ENCODE measurements around the gene ITGAX. TPM values are rescaled to one million over a fixed set of nuclear protein-coding genes. Genes with fewer than 3 reads are reported as not detected.
"Not testable (repeated sequence)": the region's sequence is repeated elsewhere in the genome, so short reads cannot be mapped to it uniquely, and the experiment has no call there.

Gene ITGAX
- 1.2 and 1.6 TPM in 2 replicates for total RNA-seq (2014; rRNA removed; shearing (Covaris generic))
- polyA plus RNA-seq (2015; cell fraction: cytosol; rRNA removed): 1.4 and 3.8 TPM in 2 replicates
- polyA plus RNA-seq (2015; cell fraction: nucleus; rRNA removed): 4.7 and 9.9 TPM in 2 replicates

DNA sequence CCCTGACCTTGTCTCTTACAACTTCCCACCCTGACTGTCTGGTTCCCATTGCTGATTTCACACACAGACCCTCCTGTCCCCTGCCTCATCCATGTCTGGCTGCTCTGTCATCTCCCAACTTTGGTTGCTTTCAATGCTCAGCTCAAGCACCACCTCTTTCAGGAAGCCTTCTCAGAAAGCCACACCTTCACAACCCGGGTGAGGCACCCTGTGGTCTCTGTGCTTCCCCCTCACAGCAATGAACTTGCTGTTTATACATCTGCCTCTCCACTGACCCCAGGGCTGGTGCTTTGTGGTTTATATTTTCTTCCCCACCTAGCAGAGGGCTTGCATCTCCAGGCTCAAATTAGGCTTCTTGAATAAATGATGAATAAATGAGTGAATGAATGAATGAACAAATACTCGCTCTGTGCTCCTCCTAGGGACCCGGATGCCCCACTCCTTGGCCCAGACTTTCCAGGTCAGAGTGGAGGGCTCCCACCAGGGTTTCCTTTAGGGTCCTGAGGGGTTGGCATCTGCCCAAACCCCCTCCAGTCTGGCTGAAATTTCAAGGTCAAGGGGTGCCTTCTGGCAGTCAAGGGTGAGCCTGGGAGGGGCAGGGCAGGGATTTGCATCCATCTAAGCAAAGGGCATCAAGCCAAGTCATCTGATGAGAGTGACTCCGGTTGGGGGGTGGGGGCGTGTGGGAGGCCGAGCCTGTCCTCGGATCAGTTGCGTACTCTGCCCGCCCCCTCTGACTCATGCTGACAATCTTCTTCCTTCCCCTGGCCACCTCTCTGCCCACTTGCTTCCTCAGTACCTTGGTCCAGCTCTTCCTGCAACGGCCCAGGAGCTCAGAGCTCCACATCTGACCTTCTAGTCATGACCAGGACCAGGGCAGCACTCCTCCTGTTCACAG is at the start of gene ITGAX:
TSS of gene ITGAX (plus strand) at position 783 of the 898 bp plus-strand sequence. CDS start at position 862, 79 bp downstream.
- in situ Hi-C loops (cut with HindIII; ENCODE audit: low pct_unique_long_range_greater_than_20kb, low sequenced_read_pairs): no loop called here

DNA sequence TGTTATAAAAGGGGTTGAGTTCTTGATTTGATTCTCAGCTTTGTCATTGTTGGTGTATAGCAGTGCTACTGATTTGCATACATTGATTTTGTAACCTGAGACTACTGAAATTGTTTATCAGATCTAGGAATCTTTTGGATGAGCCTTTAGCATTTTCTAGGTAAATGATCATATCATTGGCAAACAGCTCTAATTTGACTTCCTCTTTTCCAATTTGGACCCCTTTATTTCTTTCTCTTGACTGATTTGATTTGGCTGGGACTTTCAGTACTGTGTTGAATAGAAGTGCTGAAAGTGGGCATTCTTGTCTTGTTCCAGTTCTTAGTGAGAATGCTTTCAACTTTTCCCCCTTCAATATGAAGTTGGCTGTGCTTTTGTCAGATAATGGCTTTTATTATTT is 49.8 kb upstream of the ITGAX start:
- in situ Hi-C loops (cut with HindIII; ENCODE audit: low pct_unique_long_range_greater_than_20kb, low sequenced_read_pairs): no loop called here
- DNase-seq (ENCODE audit: low read depth, low spot score): no peak

More for the DNA sequence above, at the start of gene ITGAX:
- peak; percentile 41 for DNase-seq (ENCODE audit: low read depth, low spot score)

DNA sequence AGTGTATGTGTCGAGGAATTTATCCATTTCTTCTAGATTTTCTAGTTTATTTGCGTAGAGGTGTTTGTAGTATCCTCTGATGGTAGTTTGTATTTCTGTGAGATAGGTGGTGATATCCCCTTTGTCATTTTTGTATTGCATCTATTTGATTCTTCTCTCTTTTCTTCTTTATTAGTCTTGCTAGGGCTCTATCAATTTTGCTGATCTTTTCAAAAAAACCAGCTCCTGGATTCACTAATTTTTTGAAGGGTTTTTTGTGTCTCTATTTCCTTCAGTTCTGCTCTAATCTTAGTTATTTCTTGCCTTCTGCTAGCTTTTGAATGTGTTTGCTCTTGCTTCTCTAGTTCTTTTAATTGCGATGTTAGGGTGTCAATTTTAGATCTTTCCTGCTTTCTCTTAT is 46.6 kb upstream of the ITGAX start:
- in situ Hi-C loops (cut with HindIII; ENCODE audit: low pct_unique_long_range_greater_than_20kb, low sequenced_read_pairs): not testable (repeated sequence)

DNA sequence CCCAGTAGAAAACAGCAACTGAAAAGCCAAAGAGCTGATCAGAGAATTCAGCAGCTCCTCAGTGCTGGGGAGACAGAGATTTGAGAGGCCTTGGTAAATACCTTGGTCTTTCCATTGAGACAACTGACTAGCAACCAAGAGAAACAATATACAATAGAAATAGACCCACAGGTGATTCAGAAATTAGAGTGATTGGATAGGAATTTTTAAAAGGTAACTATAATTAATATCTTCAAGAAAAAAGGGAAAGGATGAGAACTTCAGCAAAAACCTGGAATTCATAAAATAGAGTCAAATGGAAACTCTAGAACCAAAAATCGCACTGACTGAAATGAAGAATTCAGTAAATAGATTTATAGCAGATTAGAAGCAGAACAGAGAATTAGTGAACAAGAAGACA is 32.5 kb upstream of the ITGAX start:
- in situ Hi-C loops (cut with HindIII; ENCODE audit: low pct_unique_long_range_greater_than_20kb, low sequenced_read_pairs): no loop called here

More for the DNA sequence above, 46.6 kb upstream of the ITGAX start:
- DNase-seq (ENCODE audit: low read depth, low spot score): not testable (repeated sequence)

DNA sequence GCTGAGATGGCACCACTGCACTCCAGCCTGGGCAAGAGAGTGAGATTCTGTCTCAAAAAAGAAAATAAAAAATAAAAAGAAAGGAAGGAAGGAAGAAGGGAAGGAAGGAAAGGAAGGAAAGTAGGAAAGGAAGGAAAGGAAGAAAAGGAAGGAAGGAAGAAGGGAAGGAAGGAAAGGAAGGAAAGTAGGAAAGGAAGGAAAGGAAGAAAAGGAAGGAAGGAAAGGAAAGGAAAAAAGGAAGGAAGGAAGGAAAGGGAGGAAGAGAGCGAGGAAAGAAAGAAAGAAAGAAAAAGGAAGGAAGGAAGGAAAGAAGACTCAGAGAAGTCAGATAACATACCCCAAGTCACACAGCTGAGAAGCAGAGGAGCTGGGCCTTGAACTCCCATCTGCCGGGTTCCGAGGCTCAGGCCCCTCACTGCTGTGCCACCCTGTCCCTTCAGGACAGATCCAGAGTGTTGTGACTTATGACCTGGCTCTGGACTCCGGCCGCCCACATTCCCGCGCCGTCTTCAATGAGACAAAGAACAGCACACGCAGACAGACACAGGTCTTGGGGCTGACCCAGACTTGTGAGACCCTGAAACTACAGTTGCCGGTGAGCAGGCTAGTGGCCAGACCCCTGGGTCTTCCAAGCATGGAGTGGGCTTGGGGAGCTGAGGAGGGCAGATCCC is 30.9 kb upstream of the ITGAX start:
- DNase-seq (ENCODE audit: low read depth, low spot score): no peak
- in situ Hi-C loops (cut with HindIII; ENCODE audit: low pct_unique_long_range_greater_than_20kb, low sequenced_read_pairs): no loop called here

More for the DNA sequence above, 32.5 kb upstream of the ITGAX start:
- DNase-seq (ENCODE audit: low read depth, low spot score): no peak

DNA sequence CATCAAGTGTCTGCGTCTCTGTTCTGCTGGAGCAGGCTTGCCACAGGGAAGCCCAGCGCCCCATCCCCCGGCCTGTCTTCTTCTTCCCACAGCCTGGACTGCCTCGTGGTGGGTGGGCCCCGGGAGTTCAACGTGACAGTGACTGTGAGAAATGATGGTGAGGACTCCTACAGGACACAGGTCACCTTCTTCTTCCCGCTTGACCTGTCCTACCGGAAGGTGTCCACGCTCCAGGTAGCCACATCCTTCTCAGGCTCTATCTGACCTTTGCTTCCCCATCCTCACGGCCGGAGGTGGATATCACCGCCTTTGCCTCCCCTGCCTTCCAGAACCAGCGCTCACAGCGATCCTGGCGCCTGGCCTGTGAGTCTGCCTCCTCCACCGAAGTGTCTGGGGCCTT is 29.8 kb upstream of the ITGAX start:
- DNase-seq (ENCODE audit: low read depth, low spot score): no peak
- in situ Hi-C loops (cut with HindIII; ENCODE audit: low pct_unique_long_range_greater_than_20kb, low sequenced_read_pairs): no loop called here

DNA sequence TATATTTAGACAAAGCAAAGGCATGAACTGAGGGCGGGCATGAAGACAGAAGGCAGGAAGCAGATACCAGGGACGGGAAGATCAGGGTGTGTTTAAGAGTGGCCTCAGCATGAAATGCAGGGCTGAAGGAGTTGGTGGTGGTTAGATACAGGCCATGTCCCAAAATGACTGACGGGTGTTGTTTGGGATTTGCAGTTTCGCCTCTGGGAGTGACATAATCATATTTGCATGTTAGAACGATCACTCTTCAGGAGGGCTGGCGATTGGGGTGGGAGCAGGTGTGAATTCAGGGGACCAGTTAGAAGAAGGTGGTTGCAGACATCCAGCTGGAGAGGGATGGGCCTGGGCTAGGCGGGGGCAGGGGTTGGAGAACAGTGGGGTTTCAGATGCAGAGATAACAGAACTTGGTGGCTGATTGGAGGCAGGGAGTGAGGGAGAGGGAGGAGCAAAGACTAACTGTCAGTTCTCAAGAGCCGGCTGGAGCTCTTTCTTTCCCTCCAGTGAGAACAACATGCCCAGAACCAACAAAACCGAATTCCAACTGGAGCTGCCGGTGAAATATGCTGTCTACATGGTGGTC is 27.2 kb upstream of the ITGAX start:
- DNase-seq (ENCODE audit: low read depth, low spot score): no peak
- in situ Hi-C loops (cut with HindIII; ENCODE audit: low pct_unique_long_range_greater_than_20kb, low sequenced_read_pairs): no loop called here

DNA sequence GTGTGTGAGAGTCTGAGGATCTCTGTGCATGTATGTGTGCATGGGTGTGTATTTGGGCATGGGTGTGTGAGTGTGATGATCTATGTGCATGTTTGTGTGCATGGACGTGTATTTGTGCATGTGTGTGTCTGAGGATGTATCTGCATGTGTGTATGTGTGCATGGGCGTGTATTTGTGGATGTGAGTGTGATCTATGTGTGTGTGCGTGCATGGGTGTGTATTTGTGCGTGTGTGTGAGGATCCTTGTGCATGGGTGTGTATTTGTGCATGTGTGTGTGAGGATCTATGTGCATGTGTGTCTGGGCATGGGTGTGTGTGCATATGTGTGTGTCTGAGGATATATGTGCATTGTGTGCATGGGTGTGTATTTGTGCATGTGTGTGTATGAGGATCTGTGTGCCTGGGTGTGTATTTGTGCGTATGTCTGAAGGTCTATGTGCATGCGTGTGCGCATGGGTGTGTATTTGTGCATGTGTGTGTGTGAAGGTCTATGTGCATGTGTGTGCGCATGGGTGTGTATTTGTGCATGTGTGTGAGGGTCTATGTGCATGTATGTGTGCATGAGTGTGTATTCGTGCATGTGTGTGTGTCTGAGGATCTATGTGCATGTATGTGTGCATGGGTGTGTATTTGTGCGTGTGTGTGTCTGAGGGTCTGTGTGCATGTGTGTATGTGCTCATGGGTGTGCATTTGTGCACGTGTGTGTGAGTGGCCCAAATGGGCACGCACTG is 26.5 kb upstream of the ITGAX start:
- no peak for DNase-seq (ENCODE audit: low read depth, low spot score)
- in situ Hi-C loops (cut with HindIII; ENCODE audit: low pct_unique_long_range_greater_than_20kb, low sequenced_read_pairs): no loop called here

DNA sequence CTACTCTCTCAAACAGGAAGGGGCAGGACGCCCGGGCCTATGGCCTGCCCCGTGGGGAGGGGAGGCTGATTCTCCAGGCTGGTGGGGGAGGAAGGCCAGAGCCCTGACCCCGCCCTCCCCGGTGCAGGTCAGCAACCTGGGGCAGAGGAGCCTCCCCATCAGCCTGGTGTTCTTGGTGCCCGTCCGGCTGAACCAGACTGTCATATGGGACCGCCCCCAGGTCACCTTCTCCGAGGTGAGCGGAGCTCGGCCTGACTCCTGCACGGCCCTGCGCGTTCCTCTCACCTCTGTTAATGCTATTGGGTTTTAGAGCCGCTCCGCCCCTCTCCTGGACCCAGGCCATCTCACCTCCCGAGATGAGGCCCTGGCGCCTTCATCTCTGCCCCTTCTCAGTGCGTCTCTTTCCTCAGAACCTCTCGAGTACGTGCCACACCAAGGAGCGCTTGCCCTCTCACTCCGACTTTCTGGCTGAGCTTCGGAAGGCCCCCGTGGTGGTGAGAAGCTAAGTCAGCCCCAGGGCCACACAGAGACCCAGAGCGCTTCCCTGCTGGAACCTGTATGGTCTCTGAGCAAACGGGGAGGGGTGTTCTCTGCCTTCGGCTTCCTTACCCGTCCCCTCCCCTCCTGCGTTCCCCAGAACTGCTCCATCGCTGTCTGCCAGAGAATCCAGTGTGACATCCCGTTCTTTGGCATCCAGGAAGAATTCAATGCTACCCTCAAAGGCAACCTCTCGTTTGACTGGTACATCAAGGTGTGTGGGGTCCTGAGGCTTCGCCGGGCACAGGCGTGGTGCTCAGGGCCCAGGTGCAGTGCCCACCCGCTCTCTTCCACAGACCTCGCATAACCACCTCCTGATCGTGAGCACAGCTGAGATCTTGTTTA is 25.1 kb upstream of the ITGAX start:
- no peak for DNase-seq (ENCODE audit: low read depth, low spot score)
- in situ Hi-C loops (cut with HindIII; ENCODE audit: low pct_unique_long_range_greater_than_20kb, low sequenced_read_pairs): no loop called here

DNA sequence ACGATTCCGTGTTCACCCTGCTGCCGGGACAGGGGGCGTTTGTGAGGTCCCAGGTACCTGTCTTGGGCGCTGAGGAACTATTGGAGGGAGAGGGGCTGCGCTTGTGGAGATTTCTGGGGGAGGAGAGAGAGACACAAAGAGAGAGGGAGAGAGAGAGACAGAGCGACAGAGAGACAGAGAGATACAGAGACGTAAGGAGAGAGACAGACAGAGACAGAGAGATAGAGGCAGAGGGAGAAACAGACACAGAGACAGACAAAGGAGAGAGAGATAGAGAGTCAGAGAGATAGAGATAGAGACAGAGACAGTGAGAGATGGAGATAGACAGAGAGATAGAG is 24.5 kb upstream of the ITGAX start:
- DNase-seq (ENCODE audit: low read depth, low spot score): no peak
- in situ Hi-C loops (cut with HindIII; ENCODE audit: low pct_unique_long_range_greater_than_20kb, low sequenced_read_pairs): no loop called here

DNA sequence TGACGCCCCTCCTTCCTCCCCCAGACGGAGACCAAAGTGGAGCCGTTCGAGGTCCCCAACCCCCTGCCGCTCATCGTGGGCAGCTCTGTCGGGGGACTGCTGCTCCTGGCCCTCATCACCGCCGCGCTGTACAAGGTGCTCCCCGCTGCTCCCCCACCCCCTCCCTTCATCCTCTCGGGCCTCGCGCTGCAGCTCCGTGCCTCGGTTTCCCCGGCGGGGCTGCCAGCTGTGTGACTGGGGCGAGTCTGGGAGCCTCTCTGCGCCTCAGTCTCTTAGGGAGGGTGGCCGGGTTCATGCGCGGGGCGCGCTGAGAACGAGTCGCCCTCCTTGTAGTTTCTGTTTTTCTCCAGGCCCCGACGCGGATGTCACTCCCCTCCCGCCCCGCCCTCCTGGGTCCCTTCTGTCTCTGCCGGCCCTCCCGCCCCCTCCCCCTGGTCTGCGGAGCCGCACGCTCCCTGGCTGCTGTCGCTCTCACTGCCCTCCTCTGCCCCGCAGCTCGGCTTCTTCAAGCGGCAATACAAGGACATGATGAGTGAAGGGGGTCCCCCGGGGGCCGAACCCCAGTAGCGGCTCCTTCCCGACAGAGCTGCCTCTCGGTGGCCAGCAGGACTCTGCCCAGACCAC is 23.7 kb upstream of the ITGAX start:
- no peak for DNase-seq (ENCODE audit: low read depth, low spot score)
- in situ Hi-C loops (cut with HindIII; ENCODE audit: low pct_unique_long_range_greater_than_20kb, low sequenced_read_pairs): no loop called here

DNA sequence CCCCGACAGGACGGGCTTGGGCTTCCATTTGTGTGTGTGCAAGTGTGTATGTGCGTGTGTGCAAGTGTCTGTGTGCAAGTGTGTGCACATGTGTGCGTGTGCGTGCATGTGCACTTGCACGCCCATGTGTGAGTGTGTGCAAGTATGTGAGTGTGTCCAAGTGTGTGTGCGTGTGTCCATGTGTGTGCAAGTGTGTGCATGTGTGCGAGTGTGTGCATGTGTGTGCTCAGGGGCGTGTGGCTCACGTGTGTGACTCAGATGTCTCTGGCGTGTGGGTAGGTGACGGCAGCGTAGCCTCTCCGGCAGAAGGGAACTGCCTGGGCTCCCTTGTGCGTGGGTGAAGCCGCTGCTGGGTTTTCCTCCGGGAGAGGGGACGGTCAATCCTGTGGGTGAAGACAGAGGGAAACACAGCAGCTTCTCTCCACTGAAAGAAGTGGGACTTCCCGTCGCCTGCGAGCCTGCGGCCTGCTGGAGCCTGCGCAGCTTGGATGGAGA is 23.1 kb upstream of the ITGAX start:
- DNase-seq (ENCODE audit: low read depth, low spot score): no peak
- in situ Hi-C loops (cut with HindIII; ENCODE audit: low pct_unique_long_range_greater_than_20kb, low sequenced_read_pairs): no loop called here

DNA sequence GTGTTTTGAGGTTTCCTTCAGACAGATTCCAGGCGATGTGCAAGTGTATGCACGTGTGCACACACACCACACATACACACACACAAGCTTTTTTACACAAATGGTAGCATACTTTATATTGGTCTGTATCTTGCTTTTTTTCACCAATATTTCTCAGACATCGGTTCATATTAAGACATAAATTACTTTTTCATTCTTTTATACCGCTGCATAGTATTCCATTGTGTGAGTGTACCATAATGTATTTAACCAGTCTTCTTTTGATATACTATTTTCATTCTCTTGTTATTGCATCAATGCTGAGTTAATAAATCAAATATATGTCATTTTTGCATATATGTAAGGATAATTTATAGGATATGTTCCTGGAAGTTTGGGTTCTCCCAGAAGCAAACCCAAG is 22.4 kb upstream of the ITGAX start:
- in situ Hi-C loops (cut with HindIII; ENCODE audit: low pct_unique_long_range_greater_than_20kb, low sequenced_read_pairs): no loop called here
- no peak for DNase-seq (ENCODE audit: low read depth, low spot score)

DNA sequence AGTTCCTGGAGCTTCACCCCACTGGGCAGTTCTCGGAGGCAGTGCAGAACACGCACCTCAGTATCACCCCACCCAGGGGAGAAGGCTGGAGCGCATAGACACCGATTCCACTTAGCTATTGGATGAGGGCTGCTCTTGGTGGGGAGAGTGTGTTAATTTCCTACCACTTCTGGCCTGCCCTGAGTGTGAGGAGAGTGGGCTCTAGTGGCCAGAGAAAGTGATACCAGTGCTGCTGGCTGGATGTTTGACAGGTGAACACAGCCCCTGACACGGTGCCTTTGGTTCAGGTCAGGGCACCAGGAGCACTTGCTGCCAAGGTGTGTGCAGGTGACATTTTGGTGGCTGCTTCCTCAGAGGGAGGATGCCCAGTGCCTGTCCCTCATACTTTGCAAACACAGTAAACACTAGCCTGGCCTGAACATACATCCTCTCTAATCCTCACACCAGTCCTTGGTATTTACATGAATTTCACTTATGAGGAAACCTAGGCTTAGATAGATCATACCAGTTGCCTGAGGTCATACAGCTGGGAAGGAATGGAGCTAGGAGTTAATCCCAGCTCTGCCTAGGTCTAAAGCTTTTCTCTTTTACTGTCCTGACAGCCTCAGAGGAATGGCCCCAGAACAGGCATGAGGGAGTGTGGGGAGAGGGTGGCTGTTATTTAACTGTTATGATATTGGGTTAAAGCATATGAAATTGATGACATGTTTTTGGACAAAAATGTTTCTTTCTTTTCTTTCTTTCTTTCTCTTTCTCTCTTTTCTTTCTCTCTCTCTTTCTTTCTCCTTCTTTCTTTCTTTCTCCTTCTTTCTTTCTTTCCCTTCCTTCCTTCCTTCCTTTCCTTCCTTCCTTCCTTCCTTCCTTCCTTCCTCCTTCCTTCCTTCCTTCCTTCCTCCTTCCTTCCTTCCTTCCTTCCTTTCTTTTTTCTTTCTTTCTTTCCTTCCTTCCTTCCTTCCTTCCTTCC is 21.0 kb upstream of the ITGAX start:
- in situ Hi-C loops (cut with HindIII; ENCODE audit: low pct_unique_long_range_greater_than_20kb, low sequenced_read_pairs): no loop called here
- DNase-seq (ENCODE audit: low read depth, low spot score): peak; percentile 78

DNA sequence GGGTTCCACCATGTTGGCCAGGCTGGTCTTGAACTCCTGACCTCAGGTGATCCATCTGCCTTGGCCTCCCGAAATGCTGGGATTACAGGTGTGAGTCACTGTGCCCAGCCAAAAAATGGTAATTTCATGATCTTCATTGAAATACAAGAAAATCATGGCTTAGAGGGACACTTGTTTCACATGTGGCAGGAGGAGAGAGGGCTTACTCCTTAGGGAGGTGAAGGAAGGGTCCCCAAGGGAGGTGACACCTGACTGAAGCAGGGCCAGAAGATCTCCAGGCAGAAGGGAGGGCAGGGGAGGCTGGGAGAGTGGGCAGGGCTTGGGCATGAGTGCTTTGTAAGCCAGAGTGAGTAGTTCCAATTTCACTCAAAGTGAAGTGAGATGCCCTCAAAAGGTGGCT is 20.0 kb upstream of the ITGAX start:
- in situ Hi-C loops (cut with HindIII; ENCODE audit: low pct_unique_long_range_greater_than_20kb, low sequenced_read_pairs): no loop called here
- no peak for DNase-seq (ENCODE audit: low read depth, low spot score)
